HFFc6 (cell line): Measurements from ENCODE around the gene IQGAP3. TPM values are rescaled to one million over a fixed set of nuclear protein-coding genes. Genes with fewer than 3 reads are reported as not detected.

Source experiments
- DNase-seq: peaks from one replicate; pipeline ENCODE4 v3.0.0-alpha.2; 2018
- H3K27ac Mint-ChIP-seq: 2 replicates; pipeline ENCODE4 v1.8.0; 2020; ENCODE audit warnings: mild to moderate bottlenecking, mixed read lengths
- H3K27me3 Mint-ChIP-seq: 2 replicates; pipeline ENCODE4 v1.8.0; 2021; ENCODE audit warnings: mild to moderate bottlenecking, moderate library complexity, mixed read lengths; ENCODE audit not compliant: insufficient read depth
- H3K36me3 Mint-ChIP-seq: 2 replicates; pipeline ENCODE4 v1.8.0; 2021; ENCODE audit warnings: low read depth, mixed read lengths
- H3K4me1 Mint-ChIP-seq: 2 replicates; pipeline ENCODE4 v1.8.0; 2020; ENCODE audit warnings: low read depth, mixed read lengths
- H3K4me3 Mint-ChIP-seq: 2 replicates; pipeline ENCODE4 v1.8.0; 2020; ENCODE audit warnings: mild to moderate bottlenecking, moderate library complexity, mixed read lengths
- H3K9me3 Mint-ChIP-seq: 2 replicates; pipeline ENCODE4 v1.8.0; 2020; ENCODE audit warnings: mild to moderate bottlenecking, mixed read lengths
- CTCF ChIP-seq: fragments of 200-600 bp; sonication (generic); IDR thresholded peaks from 2 replicates; pipeline ENCODE4 v1.5.0; 2021; ENCODE audit warnings: antibody characterized with exemption, mild to moderate bottlenecking
- total RNA-seq, 6 experiments: library from RNA; stranded (reverse); fragmentation: NEBNext Ultra II Directional; extraction: Animal tissue kit (Norgen Biotek cat#: 25700); gene quantifications; 2 replicates in 1 of 6; 3 replicates in 5 of 6; pipeline ENCODE4 v1.2.3, GENCODE V29; 2021

The IQGAP3 gene
- total RNA-seq, 6 experiments from 2014 or later, result 13.9 to 33.3 (median 29.0) TPM

- Mint-ChIP-seq H3K27me3 (no peaks in the 10 kb centered on the region; the same call in 1 of the 2 replicates), H3K4me3 (peak overlapping the region; percentile 89), H3K4me1 (peaks cover 16% of the 10 kb centered on the region), H3K27ac (peak overlapping the region; percentile 48; the same call in 1 of the 2 replicates), H3K36me3 (peaks cover 11% of the 10 kb centered on the region; the same call in 1 of the 2 replicates), H3K9me3 (no peaks in the 10 kb centered on the region)
- no peak for DNase-seq
- no peak for TF ChIP-seq CTCF
These were observed 20.7 kb upstream of the IQGAP3 start for GRCh38 chr1:156592910-156593660.

DNA sequence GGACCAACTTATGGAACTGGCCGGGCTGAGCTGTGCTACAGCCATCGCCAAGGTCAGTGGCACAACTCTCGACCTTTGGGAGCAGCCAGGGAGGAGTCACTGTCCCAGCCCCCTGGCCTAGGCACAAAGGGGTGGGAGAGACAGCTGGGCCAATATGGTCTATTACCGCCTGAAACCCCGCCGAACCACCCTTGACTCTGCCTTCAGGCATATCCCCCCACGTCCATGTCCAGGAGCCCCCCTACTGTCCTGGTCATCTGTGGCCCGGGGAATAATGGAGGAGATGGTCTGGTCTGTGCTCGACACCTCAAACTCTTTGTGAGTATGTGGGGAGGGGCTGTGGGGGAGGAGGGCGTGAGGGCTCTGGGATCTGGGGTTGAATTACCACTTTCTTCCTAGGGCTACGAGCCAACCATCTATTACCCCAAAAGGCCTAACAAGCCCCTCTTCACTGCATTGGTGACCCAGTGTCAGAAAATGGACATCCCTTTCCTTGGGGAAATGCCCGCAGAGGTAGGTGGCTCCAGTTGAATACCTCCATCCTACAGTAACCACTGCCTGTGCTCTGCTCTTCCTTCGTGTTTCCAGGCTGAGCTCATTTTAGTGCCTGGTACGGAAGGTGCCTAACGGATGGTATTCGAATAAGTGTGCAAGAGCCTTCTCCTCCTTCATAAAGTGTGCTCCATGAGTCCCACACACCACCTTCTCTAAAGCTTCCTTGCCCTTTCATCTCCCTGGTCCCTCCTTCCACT, 20.0 kb upstream of the IQGAP3 start:
- no peak for DNase-seq
- no peaks in the 10 kb centered on the region for H3K9me3 Mint-ChIP-seq
- peaks cover 16% of the 10 kb centered on the region for H3K4me1 Mint-ChIP-seq
- no peak for TF ChIP-seq CTCF
- H3K27me3 Mint-ChIP-seq, result no peaks in the 10 kb centered on the region; the same call in 1 of the 2 replicates
- H3K36me3 Mint-ChIP-seq, result peaks cover 11% of the 10 kb centered on the region; the same call in 1 of the 2 replicates
- peak overlapping the region; percentile 89 for H3K4me3 Mint-ChIP-seq
- H3K27ac Mint-ChIP-seq, result peak overlapping the region; percentile 48

- TF ChIP-seq CTCF, result no peak
- peak within 1 kb of the TSS; percentile 89 for H3K27ac Mint-ChIP-seq
- H3K4me3 Mint-ChIP-seq, result peak within 1 kb of the TSS; percentile 89
- H3K4me1 Mint-ChIP-seq, result peaks cover 16% of the 10 kb centered on the region
- no peaks in the 10 kb centered on the region for H3K27me3 Mint-ChIP-seq
- H3K9me3 Mint-ChIP-seq, result no peaks in the 10 kb centered on the region
- peak; percentile 55 for DNase-seq
- H3K36me3 Mint-ChIP-seq, result peaks cover 11% of the 10 kb centered on the region; the same call in 1 of the 2 replicates
These were observed 19.2 kb upstream of the IQGAP3 start, which contains the start of gene NAXE for GRCh38 chr1:156591432-156592157. Gene NAXE, plus strand, starts transcription at chr1:156591776. Its CDS starts 29 bp downstream, at chr1:156591805.

GRCh38 chr1:156591181-156591431, 18.7 kb upstream of the IQGAP3 start:
- no peak for DNase-seq
- Mint-ChIP-seq H3K27me3 (no peaks in the 10 kb centered on the region; the same call in 1 of the 2 replicates), H3K9me3 (no peaks in the 10 kb centered on the region), H3K4me1 (peaks cover 16% of the 10 kb centered on the region), H3K36me3 (peaks cover 11% of the 10 kb centered on the region; the same call in 1 of the 2 replicates), H3K27ac (peak overlapping the region; percentile 89), H3K4me3 (peak overlapping the region; percentile 89)
- no peak for TF ChIP-seq CTCF
